NCI-H524 treated with DMSO at 0.1 percent for 48 hours (cell line): ENCODE results near the gene RPL7A.
"Not testable (repeated sequence)": the region's sequence is repeated elsewhere in the genome, so short reads cannot be mapped to it uniquely, and the experiment has no call there.

Experiments used
- DNase-seq: peaks from one replicate; lab custom pipeline; 2025; lab: John Stamatoyannopoulos, UW

The RPL7A gene

GRCh38 chr9:133347985-133348717 is at the start of gene RPL7A, which contains the start of gene MED22:
RPL7A (plus strand) TSS chr9:133348218; CDS start chr9:133348244, 26 bp downstream.
MED22 (minus strand) TSS chr9:133348131; CDS start chr9:133346662, 1,469 bp downstream.
- DNase-seq: peak; percentile 96

DNA sequence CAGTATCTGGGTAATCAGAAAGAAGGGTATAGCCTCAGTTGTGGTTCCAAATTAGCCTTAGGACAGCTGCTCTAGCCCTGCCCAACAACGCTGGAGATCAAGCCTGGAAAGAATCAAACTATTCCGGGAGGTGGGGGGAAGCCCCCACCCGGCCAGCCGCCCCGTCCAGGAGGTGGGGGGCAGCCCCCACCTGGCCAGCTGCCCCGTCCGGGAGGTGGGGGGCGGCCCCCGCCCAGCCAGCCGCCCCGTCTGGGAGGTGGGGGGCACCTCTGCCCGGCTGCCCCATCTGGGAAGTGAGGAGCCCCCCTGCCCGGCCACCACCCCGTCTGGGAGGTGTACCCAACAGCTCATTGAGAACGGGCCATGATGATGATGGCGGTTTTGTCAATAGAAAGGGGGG is 48.0 kb upstream of the RPL7A start:
- DNase-seq: not testable (repeated sequence)

- no peak for DNase-seq
Observed at GRCh38 chr9:133301253-133302230, 46.5 kb upstream of the RPL7A start.

DNA sequence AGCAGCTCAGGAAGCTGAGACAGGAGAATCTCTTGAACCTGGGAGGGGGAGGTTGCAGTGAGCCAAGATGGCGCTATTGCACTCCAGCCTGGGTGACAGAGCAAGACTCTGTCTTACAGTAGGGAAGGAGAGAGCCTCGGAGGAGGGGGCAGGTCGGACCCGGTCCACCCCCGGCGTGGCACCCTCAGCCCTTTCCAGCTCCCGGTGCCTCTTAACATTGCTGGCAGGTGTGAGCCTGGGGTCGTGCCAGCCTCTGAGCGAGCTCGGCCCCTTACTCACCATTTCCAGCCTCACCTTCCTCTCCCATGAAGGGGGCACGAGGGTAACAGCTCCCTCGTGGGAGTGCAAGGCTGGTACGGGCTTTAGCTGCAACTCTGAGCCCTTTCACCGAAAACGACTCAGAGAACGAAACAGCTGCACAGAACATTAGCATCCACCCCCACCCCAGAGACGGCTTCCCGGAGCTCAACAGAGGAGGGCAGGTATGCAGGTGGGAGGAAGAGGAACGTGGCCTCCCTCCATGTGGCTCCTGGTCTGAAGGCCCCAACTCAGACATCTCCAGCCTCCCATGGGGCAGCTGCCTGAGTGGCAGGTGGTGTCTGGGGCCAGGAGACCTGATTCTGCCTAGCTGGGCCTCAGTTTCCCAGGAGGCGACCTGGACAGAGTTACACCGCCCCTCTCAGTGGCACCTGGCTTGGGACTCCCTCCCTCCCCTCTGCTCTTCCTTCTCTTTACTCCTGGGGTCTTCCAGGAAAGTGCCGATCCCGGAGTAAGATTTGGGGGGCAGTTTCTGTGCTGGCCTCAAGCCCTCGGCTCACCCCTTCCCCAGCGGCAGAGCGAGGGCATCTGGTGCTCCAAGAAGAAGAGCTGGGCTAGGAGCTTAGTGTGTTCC is 44.5 kb upstream of the RPL7A start:
- no peak for DNase-seq

DNA sequence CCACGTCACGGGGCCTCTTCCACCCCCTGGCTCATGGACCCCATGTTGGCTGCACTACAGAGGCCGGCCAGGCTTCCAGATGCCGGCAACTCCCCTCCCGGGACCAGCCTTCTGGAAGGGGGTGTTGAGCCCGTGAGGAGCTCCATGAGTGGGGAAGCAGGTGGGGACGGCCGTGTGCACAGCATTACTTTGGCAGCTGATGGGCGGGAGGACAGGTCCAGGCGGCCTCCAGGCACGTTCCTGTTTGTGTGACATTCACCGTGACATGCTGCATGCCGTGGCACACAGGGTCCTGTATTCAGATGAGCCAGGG is 43.9 kb upstream of the RPL7A start:
- DNase-seq: no peak

- DNase-seq: no peak
Observed at GRCh38 chr9:133304477-133305377, 43.3 kb upstream of the RPL7A start.

GRCh38 chr9:133305731-133306130 is 42.3 kb upstream of the RPL7A start:
- no peak for DNase-seq

- DNase-seq: no peak
Observed at GRCh38 chr9:133306242-133307204, 41.5 kb upstream of the RPL7A start.

DNA sequence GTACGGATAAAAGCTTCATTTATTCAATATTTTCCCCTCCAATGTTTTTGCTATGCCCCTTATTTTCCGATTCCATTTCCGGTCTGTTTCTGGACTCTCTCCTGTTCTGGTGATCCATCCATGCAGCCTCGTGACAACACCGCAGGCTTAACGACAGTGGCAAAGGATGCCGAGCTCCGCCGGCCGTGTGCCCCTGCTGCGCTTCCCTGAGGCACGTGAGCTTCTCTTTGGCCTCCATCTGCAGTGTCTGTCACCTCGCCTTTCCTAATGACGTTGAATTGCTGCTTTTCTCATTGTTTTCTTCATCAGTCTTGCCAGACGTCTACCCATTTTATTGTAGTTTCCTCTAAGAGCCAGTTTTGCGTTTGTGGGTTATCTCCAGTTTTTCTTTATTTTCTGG is 40.7 kb upstream of the RPL7A start:
- DNase-seq: no peak

DNA sequence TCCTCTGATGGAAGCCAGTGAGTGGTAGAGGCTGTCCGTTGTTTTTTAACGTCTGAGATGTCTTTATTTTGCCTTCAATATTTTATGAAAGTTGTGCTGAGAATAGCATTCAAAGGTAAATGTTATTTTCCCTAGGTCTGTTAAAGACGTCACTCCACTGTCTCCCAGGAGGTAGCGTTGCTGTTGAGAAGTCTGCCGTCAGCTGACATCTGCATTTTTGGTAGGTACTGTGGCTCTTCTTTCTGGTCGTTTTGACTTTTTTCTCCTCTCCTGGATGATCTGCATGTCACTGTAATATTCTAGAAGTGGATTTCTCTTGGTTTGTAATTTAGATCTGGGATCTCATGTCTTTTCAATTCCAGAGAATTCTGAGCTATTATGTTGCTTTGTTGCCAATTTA is 38.4 kb upstream of the RPL7A start:
- DNase-seq: no peak

- no peak for DNase-seq
Observed at GRCh38 chr9:133315997-133316396, 32.0 kb upstream of the RPL7A start.

DNA sequence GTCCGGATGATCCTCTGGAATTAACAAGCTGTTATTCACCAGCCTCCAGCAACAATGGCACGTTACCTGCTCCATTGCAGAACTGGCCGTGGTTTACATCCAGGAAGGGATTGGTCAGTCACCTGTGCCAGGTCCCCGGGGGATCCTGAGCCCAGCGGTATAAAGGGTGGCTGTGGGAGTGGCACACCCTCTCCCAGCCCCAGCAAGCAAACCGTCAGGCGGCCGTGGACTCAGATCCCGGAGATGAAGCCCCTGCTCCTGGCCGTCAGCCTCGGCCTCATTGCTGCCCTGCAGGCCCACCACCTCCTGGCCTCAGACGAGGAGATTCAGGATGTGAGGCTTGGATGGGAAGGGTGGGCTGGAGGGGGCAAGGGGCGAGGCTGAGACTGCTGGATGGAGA is 30.5 kb upstream of the RPL7A start:
- not testable (repeated sequence) for DNase-seq

DNA sequence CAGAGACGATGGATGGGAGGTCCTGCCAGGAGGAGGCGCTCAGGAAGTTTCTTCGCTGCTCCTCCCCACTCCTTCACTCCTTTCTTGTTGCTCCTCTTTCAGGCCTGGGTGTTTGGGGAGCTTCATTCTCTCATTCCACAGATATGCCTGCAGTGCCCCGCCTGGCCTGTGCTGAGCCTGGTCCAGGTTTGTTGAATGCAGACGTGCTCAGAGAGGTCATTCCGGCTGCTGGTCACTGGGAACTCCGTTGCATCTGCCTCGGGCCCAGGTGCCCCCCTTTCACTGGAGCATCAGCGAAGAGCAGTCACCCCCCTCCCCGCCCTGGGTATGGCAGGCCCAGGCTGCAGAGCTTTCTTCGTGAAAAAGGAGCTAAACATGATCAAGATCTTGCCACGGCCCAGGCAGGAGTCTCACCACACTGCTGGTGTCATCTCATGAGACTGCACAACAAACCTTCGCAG is 27.6 kb upstream of the RPL7A start:
- no peak for DNase-seq

DNA sequence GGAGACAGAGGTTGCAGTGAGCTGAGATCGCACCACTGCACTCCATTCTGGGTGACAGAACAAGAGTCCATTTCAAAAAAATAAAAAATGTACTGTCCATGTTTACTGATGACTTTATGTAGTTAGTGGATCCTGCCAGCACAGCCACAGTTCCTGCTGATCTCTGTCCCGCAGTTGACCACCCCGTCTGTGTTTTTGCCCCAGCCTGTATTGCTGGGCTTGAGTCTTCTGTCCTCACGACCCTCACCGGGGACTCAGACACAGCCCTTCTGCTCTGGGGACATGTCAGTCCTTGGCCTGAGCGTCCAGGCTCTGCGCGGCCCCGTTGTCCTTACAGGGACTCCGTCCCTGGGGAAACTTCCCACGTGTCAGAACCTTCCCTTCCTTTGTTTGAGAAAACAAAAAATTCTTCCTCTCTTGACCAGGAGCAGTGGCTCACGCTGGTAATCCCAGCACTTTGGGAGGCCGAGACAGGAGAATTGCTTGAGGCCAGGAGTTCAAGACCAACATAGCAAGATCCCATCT is 26.5 kb upstream of the RPL7A start:
- no peak for DNase-seq

DNA sequence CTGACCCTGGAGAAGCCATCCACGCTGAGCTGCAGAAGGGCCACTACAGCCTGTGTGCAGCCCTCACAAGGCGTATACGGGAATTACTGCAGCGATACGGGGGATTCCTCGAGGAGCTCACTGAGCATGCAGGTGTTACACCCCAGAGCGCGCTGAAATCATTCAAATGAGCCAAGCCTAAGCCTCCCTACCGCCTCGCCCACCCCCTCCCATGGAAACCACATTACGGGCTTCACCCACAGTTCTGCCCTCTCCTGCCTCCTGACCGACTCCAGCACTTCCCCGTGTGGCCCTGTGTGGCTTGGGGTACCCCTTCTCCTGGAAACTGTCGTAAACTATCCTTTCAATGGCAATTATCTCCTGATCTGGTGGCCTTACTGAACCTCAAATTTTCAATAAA is 25.3 kb upstream of the RPL7A start:
- DNase-seq: no peak

DNA sequence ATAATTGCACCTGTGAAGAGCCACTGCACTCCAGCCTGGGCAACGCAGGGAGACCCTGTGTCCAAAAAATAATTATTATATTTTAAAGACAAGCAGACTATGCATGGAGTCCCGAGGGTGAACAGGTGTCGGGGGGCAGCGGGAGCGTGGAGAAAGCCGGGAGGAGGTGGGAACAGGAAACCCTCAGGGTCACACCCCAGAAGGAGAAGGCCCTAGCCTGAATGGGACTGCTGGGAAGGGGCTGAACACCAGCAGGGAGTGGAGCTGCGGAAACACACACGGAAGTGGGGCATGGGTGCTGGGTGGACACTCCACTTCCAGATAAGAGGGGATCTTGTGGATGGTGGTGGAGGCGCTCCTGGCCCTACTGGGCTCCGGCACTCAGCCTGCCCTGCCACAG is 24.8 kb upstream of the RPL7A start:
- DNase-seq: no peak

GRCh38 chr9:133323991-133324703 is 23.9 kb upstream of the RPL7A start:
- DNase-seq: no peak

DNA sequence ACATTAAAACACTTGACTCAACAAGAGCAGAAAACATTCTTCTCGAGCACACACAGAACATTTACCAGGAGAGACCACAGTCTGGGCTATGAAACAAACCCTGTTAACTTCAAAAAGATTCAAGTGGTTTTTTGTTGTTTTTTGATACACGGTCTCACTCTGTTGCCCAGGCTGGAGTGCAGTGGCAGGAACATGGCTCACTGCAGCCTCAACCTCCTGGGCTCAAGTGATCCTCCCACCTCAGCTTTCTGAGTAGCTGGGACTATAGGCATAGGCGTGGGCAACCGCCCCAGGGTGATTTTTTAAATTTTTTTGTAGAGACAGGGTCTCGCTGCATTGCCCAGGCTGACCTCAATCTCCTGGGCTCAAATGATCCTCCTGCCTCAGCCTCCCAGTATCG is 21.0 kb upstream of the RPL7A start:
- not testable (repeated sequence) for DNase-seq
